ENCODE results near the gene BOLA3. TPM values are rescaled to one million over a fixed set of nuclear protein-coding genes. Genes with fewer than 3 reads are reported as not detected.

Gene BOLA3
- total and polyA plus RNA-seq, 4 donors = 9.5 to 35.2 (median 27.1) TPM

DNA sequence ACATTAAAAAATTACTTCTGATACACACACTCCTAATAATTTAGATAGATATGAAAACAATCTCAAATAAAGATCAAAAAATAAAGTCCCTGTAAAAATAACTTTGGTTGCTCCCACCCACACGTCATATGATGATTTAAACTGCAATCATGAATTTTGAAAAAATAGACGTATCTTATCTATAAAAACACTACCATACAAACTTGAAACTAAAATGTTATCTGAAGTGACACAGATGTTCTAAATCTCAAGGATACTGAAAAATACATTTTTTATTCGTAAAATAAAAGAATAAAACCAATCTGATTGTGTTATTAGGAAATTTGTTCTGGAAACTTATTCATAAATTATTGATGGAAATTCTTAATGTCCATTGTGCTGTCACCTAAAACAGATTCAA lies 8.1 kb upstream of the BOLA3 start (continued):
- TF ChIP-seq, protein P1, sequence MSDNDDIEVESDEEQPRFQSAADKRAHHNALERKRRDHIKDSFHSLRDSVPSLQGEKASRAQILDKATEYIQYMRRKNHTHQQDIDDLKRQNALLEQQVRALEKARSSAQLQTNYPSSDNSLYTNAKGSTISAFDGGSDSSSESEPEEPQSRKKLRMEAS (IDR thresholded peaks at IDR 0.05) = no peak
- no peak for TF ChIP-seq JUND (IDR thresholded peaks at IDR 0.05)
- TF ChIP-seq, protein P2, sequence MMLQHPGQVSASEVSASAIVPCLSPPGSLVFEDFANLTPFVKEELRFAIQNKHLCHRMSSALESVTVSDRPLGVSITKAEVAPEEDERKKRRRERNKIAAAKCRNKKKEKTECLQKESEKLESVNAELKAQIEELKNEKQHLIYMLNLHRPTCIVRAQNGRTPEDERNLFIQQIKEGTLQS (IDR thresholded peaks at IDR 0.05) = no peak
- TF ChIP-seq RXRA (IDR thresholded peaks at IDR 0.05) = no peak
- no peak for TF ChIP-seq NR2F2 (IDR thresholded peaks at IDR 0.05)
- TF ChIP-seq GABPA (IDR thresholded peaks at IDR 0.05 in 1 of 2, conservative IDR thresholded peaks at IDR 0.05 in 1 of 2) = no peak
- TF ChIP-seq SP1 (IDR thresholded peaks at IDR 0.05) = no peak
- TF ChIP-seq FOXA2 (IDR thresholded peaks at IDR 0.05) = no peak

DNA sequence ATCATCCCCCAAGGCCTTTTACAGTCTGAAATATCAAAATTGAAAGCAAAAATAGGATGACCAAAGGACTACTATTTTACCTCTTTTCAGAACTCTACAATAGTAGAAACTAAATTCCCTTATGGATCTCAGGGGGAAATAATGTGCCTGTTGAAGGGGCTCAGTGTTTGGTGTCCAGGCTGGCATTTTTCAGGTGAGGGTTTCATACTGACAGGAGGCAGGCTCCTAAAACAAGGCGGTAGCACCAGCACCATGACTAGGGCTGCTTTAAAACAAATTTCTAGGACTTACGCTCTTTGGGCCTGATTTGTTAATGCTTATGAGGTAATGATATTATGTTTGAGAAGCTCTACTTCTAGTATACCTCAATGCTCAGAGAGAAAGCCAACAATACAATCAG lies 5.2 kb upstream of the BOLA3 start:
- no peak for DNase-seq (ENCODE audit: low spot score)
- TF ChIP-seq, protein P2 (IDR thresholded peaks at IDR 0.05) = no peak
- TF ChIP-seq RXRA (IDR thresholded peaks at IDR 0.05) = no peak
- TF ChIP-seq SP1 (IDR thresholded peaks at IDR 0.05) = no peak
- TF ChIP-seq TAF1 (conservative IDR thresholded peaks at IDR 0.05) = no peak
- no peak for TF ChIP-seq EGR1 (IDR thresholded peaks at IDR 0.05; ENCODE audit: low read depth in 2 of 2)
- TF ChIP-seq YY1 (IDR thresholded peaks at IDR 0.05) = no peak
- TF ChIP-seq FOXA1 (IDR thresholded peaks at IDR 0.05) = no peak
- TF ChIP-seq, protein P1 (IDR thresholded peaks at IDR 0.05) = no peak
- TF ChIP-seq, protein P3, sequence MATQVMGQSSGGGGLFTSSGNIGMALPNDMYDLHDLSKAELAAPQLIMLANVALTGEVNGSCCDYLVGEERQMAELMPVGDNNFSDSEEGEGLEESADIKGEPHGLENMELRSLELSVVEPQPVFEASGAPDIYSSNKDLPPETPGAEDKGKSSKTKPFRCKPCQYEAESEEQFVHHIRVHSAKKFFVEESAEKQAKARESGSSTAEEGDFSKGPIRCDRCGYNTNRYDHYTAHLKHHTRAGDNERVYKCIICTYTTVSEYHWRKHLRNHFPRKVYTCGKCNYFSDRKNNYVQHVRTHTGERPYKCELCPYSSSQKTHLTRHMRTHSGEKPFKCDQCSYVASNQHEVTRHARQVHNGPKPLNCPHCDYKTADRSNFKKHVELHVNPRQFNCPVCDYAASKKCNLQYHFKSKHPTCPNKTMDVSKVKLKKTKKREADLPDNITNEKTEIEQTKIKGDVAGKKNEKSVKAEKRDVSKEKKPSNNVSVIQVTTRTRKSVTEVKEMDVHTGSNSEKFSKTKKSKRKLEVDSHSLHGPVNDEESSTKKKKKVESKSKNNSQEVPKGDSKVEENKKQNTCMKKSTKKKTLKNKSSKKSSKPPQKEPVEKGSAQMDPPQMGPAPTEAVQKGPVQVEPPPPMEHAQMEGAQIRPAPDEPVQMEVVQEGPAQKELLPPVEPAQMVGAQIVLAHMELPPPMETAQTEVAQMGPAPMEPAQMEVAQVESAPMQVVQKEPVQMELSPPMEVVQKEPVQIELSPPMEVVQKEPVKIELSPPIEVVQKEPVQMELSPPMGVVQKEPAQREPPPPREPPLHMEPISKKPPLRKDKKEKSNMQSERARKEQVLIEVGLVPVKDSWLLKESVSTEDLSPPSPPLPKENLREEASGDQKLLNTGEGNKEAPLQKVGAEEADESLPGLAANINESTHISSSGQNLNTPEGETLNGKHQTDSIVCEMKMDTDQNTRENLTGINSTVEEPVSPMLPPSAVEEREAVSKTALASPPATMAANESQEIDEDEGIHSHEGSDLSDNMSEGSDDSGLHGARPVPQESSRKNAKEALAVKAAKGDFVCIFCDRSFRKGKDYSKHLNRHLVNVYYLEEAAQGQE (IDR thresholded peaks at IDR 0.05) = no peak
- TF ChIP-seq, protein P4, sequence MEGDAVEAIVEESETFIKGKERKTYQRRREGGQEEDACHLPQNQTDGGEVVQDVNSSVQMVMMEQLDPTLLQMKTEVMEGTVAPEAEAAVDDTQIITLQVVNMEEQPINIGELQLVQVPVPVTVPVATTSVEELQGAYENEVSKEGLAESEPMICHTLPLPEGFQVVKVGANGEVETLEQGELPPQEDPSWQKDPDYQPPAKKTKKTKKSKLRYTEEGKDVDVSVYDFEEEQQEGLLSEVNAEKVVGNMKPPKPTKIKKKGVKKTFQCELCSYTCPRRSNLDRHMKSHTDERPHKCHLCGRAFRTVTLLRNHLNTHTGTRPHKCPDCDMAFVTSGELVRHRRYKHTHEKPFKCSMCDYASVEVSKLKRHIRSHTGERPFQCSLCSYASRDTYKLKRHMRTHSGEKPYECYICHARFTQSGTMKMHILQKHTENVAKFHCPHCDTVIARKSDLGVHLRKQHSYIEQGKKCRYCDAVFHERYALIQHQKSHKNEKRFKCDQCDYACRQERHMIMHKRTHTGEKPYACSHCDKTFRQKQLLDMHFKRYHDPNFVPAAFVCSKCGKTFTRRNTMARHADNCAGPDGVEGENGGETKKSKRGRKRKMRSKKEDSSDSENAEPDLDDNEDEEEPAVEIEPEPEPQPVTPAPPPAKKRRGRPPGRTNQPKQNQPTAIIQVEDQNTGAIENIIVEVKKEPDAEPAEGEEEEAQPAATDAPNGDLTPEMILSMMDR (IDR thresholded peaks at IDR 0.05; ENCODE audit: low read depth, low read length, missing input control) = no peak
- TF ChIP-seq HNF4G (IDR thresholded peaks at IDR 0.05) = no peak
- TF ChIP-seq GABPA (IDR thresholded peaks at IDR 0.05 in 1 of 2, conservative IDR thresholded peaks at IDR 0.05 in 1 of 2) = no peak
- no peak for TF ChIP-seq FOXA2 (IDR thresholded peaks at IDR 0.05)
- TF ChIP-seq, protein P5, sequence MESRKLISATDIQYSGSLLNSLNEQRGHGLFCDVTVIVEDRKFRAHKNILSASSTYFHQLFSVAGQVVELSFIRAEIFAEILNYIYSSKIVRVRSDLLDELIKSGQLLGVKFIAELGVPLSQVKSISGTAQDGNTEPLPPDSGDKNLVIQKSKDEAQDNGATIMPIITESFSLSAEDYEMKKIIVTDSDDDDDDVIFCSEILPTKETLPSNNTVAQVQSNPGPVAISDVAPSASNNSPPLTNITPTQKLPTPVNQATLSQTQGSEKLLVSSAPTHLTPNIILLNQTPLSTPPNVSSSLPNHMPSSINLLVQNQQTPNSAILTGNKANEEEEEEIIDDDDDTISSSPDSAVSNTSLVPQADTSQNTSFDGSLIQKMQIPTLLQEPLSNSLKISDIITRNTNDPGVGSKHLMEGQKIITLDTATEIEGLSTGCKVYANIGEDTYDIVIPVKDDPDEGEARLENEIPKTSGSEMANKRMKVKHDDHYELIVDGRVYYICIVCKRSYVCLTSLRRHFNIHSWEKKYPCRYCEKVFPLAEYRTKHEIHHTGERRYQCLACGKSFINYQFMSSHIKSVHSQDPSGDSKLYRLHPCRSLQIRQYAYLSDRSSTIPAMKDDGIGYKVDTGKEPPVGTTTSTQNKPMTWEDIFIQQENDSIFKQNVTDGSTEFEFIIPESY (IDR thresholded peaks at IDR 0.05) = no peak
- TF ChIP-seq NR2F2 (IDR thresholded peaks at IDR 0.05) = no peak
- no peak for TF ChIP-seq RAD21 (IDR thresholded peaks at IDR 0.05)
- no peak for TF ChIP-seq HNF4A (conservative IDR thresholded peaks at IDR 0.05)
- TF ChIP-seq JUND (IDR thresholded peaks at IDR 0.05) = no peak
- H3K27ac ChIP-seq (ENCODE audit: low read depth in 1 of 2, low read length in 2 of 2) = no peak overlapping the region
- no peaks in the 10 kb centered on the region for H3K9me3 ChIP-seq (ENCODE audit: control insufficient read depth in 4 of 4, low read length in 3 of 4)
- H3K4me1 ChIP-seq (ENCODE audit: control insufficient read depth in 4 of 4, insufficient read depth in 4 of 4, low read length in 3 of 4) = peaks cover 0 to 5% (median 1%) of the 10 kb centered on the region in 4 donors
- H3K4me3 ChIP-seq (ENCODE audit: low read depth in 1 of 3, low read length in 3 of 3) = no peak overlapping the region
- WGBS = over 99% methylated on average over 2 of the region's 2 CpGs
- no peaks in the 10 kb centered on the region for H3K27me3 ChIP-seq (ENCODE audit: control insufficient read depth in 4 of 4, insufficient read depth in 4 of 4, low read length in 3 of 4)
- peaks cover 7 to 28% (median 24%) of the 10 kb centered on the region in 4 donors for H3K36me3 ChIP-seq (ENCODE audit: control insufficient read depth in 4 of 4, insufficient read depth in 3 of 4, low read depth in 1 of 4, low read length in 3 of 4)
- H3K9ac ChIP-seq (ENCODE audit: low read depth in 1 of 2, low read length in 2 of 2) = no peak overlapping the region

Measured in liver (tissue), 9 donors.